ENCODE data around the gene PRDX6. TPM values are rescaled to one million over a fixed set of nuclear protein-coding genes. Genes with fewer than 3 reads are reported as not detected.

Gene PRDX6
- 194 to 211 TPM (median 211 TPM) in 3 replicates for total RNA-seq

- Mint-ChIP-seq H3K9me3 (no peaks in the 10 kb centered on the region), H3K4me1 (peaks cover 48% of the 10 kb centered on the region), H3K4me3 (peak within 1 kb of the TSS; percentile 92), H3K27me3 (ENCODE audit: low read depth) (no peaks in the 10 kb centered on the region), H3K27ac (peak within 1 kb of the TSS; percentile 95), H3K36me3 (peaks cover 17% of the 10 kb centered on the region)
- TF ChIP-seq CTCF (IDR thresholded peaks at IDR 0.05; ENCODE audit: unreplicated experiment): no peak
- peak in 1 of 2 experiments; percentile 82 for DNase-seq (ENCODE audit: low spot score in 2 of 2, unreplicated experiment in 2 of 2)
Measured at GRCh38 chr1:173477286-173478093, at the start of gene PRDX6. Gene PRDX6 (plus strand): TSS chr1:173477335. CDS start chr1:173477398, 63 bp downstream.

DNA sequence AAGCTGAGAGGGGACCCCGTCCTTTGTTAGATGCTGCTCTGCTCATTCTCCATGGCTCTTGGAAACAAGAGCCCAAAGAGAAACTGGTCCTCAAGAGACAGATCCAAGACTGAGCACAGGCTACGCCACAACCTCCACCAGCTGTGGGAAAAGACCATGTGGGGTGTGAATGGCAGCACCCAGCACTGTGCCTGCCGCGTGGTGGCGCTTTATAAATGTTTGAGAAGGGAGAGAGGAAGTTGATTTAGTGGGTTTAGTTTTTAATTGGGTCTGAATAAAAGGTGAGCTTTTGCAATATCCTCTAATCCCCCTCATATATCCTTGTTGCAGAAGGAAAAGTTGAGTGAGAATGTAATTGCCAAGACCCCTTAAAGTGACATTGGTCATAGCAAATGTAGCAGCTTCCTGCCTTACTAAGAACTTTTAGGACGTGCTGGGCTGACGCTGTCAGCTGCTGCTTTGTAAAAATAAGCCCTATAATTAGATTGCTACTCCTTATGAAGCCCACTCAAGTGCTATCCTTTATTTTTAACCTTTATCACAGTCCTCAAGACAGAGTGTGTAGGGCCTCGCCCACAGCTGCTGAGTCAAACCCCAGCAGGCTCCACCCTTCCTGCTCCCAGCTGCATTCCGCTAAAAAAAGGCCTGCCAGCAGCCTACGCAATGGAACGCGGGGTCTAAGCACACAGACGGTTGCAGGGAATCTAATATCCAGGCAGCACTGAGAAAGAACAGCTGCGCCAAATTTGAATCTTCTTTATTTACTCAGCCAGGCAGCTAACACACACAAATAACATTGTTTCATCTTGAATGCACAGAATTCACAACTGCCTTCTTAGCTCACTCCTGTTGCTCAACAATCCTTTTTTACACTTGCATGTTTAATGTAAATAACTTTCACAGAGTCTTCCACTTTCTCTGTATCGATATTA lies 47.4 kb upstream of the PRDX6 start:
- Mint-ChIP-seq H3K36me3 (no peaks in the 10 kb centered on the region), H3K9me3 (no peaks in the 10 kb centered on the region), H3K4me3 (peak overlapping the region; percentile 44), H3K27ac (peak overlapping the region; percentile 89), H3K27me3 (ENCODE audit: low read depth) (no peaks in the 10 kb centered on the region), H3K4me1 (peaks cover 17% of the 10 kb centered on the region)
- peak; percentile 52 to 78 for DNase-seq (ENCODE audit: low spot score in 2 of 2, unreplicated experiment in 2 of 2)
- peak; percentile 39 for TF ChIP-seq CTCF (IDR thresholded peaks at IDR 0.05; ENCODE audit: unreplicated experiment)

DNA sequence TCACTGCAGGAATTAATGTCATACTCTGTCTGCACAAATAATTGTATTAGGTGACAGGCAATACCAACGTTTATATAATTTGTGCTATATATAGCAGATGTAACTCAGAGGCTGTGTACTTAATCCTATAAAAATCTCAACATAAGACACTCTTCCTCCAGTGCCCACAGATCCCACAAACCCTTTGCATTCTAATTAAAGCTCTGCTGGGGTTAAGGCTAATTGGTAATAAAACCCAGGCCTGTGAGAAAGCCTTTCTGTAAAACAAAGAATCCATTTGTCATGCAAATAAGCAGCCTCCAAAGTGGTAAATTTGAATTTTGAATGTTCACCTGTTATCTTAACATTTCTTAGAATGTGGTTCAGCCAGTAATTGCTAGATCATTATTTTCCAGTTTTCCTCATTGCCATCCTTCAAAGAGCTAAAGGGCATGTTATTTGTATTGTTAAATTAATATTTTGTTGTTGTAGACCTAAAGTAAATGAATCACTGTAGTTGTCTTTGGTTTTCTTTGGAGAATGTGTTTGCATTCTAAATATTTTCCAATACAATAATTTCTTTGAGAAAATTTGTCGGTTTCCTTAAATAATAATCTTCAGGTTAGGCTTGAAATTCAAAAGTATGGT lies 46.3 kb upstream of the PRDX6 start:
- Mint-ChIP-seq H3K27ac (no peak overlapping the region), H3K4me3 (no peak overlapping the region), H3K27me3 (ENCODE audit: low read depth) (no peaks in the 10 kb centered on the region), H3K9me3 (no peaks in the 10 kb centered on the region), H3K36me3 (no peaks in the 10 kb centered on the region), H3K4me1 (peaks cover 14% of the 10 kb centered on the region)
- DNase-seq (ENCODE audit: low spot score in 2 of 2, unreplicated experiment in 2 of 2): no peak
- no peak for TF ChIP-seq CTCF (IDR thresholded peaks at IDR 0.05; ENCODE audit: unreplicated experiment)

- Mint-ChIP-seq H3K4me3 (no peak overlapping the region), H3K27ac (no peak overlapping the region)
- DNase-seq (ENCODE audit: low spot score in 2 of 2, unreplicated experiment in 2 of 2): peak; percentile 71 to 87
Measured at GRCh38 chr1:173431304-173432045, 45.7 kb upstream of the PRDX6 start.

More at GRCh38 chr1:173431304-173432045, 45.7 kb upstream of the PRDX6 start:
- Mint-ChIP-seq H3K27me3 (ENCODE audit: low read depth) (no peaks in the 10 kb centered on the region), H3K9me3 (no peaks in the 10 kb centered on the region), H3K36me3 (no peaks in the 10 kb centered on the region), H3K4me1 (peaks cover 14% of the 10 kb centered on the region)
- peak; percentile 82 for TF ChIP-seq CTCF (IDR thresholded peaks at IDR 0.05; ENCODE audit: unreplicated experiment)
